Activated CD4-positive, alpha-beta T cell treated with anti-CD3 and anti-CD28 coated beads, Interleukin-2, amount 10 ng/mL, durations not matched to agents 24 days and 14 days (primary cell): ENCODE data around the gene PSMD11. TPM values are rescaled to one million over a fixed set of nuclear protein-coding genes. Genes with fewer than 3 reads are reported as not detected.
"Not testable (repeated sequence)": the region's sequence is repeated elsewhere in the genome, so short reads cannot be mapped to it uniquely, and the experiment has no call there.

Source experiments
- DNase-seq: peaks from one replicate; pipeline ENCODE4 v3.0.0; 2022
- H3K27ac Mint-ChIP-seq: one replicate; pipeline ENCODE4 v1.8.0; 2022; ENCODE audit warnings: mild to moderate bottlenecking, mixed read lengths
- H3K27me3 Mint-ChIP-seq: one replicate; pipeline ENCODE4 v1.8.0; 2022; ENCODE audit warnings: mixed read lengths
- H3K36me3 Mint-ChIP-seq: one replicate; pipeline ENCODE4 v1.8.0; 2022; ENCODE audit warnings: low read depth, mild to moderate bottlenecking, mixed read lengths
- H3K4me1 Mint-ChIP-seq: one replicate; pipeline ENCODE4 v1.8.0; 2021; ENCODE audit warnings: mixed read lengths
- H3K4me3 Mint-ChIP-seq: one replicate; pipeline ENCODE4 v1.8.0; 2022; ENCODE audit warnings: mild to moderate bottlenecking, moderate library complexity, mixed read lengths
- H3K9me3 Mint-ChIP-seq: one replicate; pipeline ENCODE4 v1.8.0; 2021; ENCODE audit warnings: mixed read lengths
- intact Hi-C: fragments of 100-400 bp; cut with micrococcal nuclease; formaldehyde crosslinking; loops from one replicate; pipeline ENCODE4 v1.15.1; 2023
- total RNA-seq: library from RNA; stranded (reverse); gene quantifications from 2 replicates; pipeline ENCODE4 v1.2.3, GENCODE V29; 2022

The PSMD11 gene
- total RNA-seq = 217 and 222 TPM in 2 replicates

- peak within 1 kb of the TSS; percentile 88 for H3K4me3 Mint-ChIP-seq
- H3K27me3 Mint-ChIP-seq = peaks cover 13% of the 10 kb centered on the region
- H3K27ac Mint-ChIP-seq = peak within 1 kb of the TSS; percentile 86
- intact Hi-C loops = loop anchor here (1.0 to 10.0 kb wide), 5 partner anchors 18 to 540 kb away; partner anchors contain the start of genes CDK5R1, UTP6 and ZNF207
- H3K36me3 Mint-ChIP-seq = peaks cover 35% of the 10 kb centered on the region
- peak; percentile 100 for DNase-seq
- no peaks in the 10 kb centered on the region for H3K9me3 Mint-ChIP-seq
- H3K4me1 Mint-ChIP-seq = peaks cover 28% of the 10 kb centered on the region
These were observed at the start of gene PSMD11 for GRCh38 chr17:32444301-32445073. TSS of gene PSMD11 (plus strand) at chr17:32444510. CDS start at chr17:32444524, 14 bp downstream.

- Mint-ChIP-seq H3K4me3 (no peak overlapping the region), H3K4me1 (no peaks in the 10 kb centered on the region), H3K9me3 (no peaks in the 10 kb centered on the region), H3K36me3 (peaks cover 9% of the 10 kb centered on the region), H3K27me3 (no peaks in the 10 kb centered on the region), H3K27ac (no peak overlapping the region)
- intact Hi-C loops = no loop called here
- DNase-seq = no peak
These were observed 48.0 kb upstream of the PSMD11 start for GRCh38 chr17:32396343-32396742.

- intact Hi-C loops = no loop called here
- no peak overlapping the region for H3K27ac Mint-ChIP-seq
These were observed 45.4 kb upstream of the PSMD11 start for GRCh38 chr17:32398946-32399345.

GRCh38 chr17:32410085-32410484 lies 34.2 kb upstream of the PSMD11 start:
- not testable (repeated sequence) for H3K27ac Mint-ChIP-seq, H3K36me3 Mint-ChIP-seq, H3K27me3 Mint-ChIP-seq

More at GRCh38 chr17:32398946-32399345, 45.4 kb upstream of the PSMD11 start:
- Mint-ChIP-seq H3K27me3 (no peaks in the 10 kb centered on the region), H3K9me3 (no peaks in the 10 kb centered on the region), H3K4me1 (peaks cover 2% of the 10 kb centered on the region), H3K36me3 (peaks cover 4% of the 10 kb centered on the region), H3K4me3 (no peak overlapping the region)
- DNase-seq = no peak

GRCh38 chr17:32426894-32427293 lies 17.4 kb upstream of the PSMD11 start:
- Mint-ChIP-seq H3K36me3 (peaks cover 3% of the 10 kb centered on the region), H3K4me3 (no peak overlapping the region), H3K9me3 (peaks cover 8% of the 10 kb centered on the region), H3K4me1 (no peaks in the 10 kb centered on the region), H3K27ac (no peak overlapping the region), H3K27me3 (peaks cover 2% of the 10 kb centered on the region)
- intact Hi-C loops = no loop called here
- DNase-seq = no peak

More at GRCh38 chr17:32410085-32410484, 34.2 kb upstream of the PSMD11 start:
- H3K9me3 Mint-ChIP-seq, H3K4me1 Mint-ChIP-seq, DNase-seq, intact Hi-C loops, H3K4me3 Mint-ChIP-seq: not testable (repeated sequence)

DNA sequence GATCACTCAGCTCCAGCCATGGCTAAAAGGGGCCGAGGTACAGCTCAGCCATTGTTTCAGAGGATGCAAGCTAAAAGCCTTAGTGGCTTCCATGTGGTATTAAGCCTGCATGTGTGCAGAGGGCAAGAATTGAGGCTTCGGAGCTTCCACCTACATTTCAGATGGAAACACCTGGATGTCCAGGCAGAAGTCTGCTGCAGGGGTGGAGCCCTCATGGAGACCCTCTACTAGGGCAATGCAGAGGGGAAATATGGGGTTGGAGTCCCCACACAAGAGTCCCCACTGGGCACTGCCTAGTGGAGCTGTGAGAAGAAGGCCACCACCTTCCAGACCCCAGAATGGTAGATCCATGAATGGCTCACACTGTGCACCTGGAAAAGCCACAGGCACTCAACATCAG lies 14.7 kb upstream of the PSMD11 start:
- peaks cover 8% of the 10 kb centered on the region for H3K9me3 Mint-ChIP-seq
- DNase-seq = no peak
- no peak overlapping the region for H3K27ac Mint-ChIP-seq
- H3K4me3 Mint-ChIP-seq = no peak overlapping the region
- H3K36me3 Mint-ChIP-seq = peaks cover 3% of the 10 kb centered on the region
- no peaks in the 10 kb centered on the region for H3K4me1 Mint-ChIP-seq
- no peaks in the 10 kb centered on the region for H3K27me3 Mint-ChIP-seq
- intact Hi-C loops = no loop called here

DNA sequence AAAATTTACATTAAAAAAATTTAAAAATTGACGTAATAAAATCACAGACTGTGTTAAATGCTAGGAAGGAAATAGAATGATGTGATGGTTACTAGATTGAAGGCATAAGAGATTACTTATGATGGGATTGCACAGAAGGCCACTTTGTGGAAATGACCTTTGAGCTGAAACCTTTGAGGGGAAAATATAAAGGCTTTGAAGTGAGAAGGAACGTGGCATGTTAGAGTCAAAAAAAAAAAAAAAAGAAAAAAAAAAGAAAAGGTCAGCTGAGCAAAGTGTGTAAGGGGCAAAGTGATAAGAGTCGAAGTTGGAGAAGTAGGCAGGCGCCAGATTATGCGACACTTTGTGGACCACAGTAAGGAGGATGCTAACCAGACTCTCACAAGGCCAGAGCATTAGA lies 3.6 kb upstream of the PSMD11 start:
- intact Hi-C loops = loop anchor here (10.0 kb wide), 1 partner anchor 536 kb away; the partner anchor contains the start of gene UTP6
- no peak for DNase-seq
- Mint-ChIP-seq H3K4me1 (peaks cover 12% of the 10 kb centered on the region), H3K27me3 (peaks cover 23% of the 10 kb centered on the region), H3K36me3 (peaks cover 7% of the 10 kb centered on the region), H3K9me3 (no peaks in the 10 kb centered on the region), H3K4me3 (no peak overlapping the region), H3K27ac (no peak overlapping the region)

GRCh38 chr17:32441886-32442285 lies 2.4 kb upstream of the PSMD11 start:
- no peak overlapping the region for H3K27ac Mint-ChIP-seq
- H3K4me3 Mint-ChIP-seq = no peak overlapping the region
- H3K4me1 Mint-ChIP-seq = peaks cover 23% of the 10 kb centered on the region
- peaks cover 18% of the 10 kb centered on the region for H3K27me3 Mint-ChIP-seq
- H3K36me3 Mint-ChIP-seq = peaks cover 16% of the 10 kb centered on the region
- intact Hi-C loops = loop anchor here (10.0 kb wide), 1 partner anchor 537 kb away; the partner anchor contains the start of gene UTP6
- DNase-seq = no peak
- no peaks in the 10 kb centered on the region for H3K9me3 Mint-ChIP-seq

DNA sequence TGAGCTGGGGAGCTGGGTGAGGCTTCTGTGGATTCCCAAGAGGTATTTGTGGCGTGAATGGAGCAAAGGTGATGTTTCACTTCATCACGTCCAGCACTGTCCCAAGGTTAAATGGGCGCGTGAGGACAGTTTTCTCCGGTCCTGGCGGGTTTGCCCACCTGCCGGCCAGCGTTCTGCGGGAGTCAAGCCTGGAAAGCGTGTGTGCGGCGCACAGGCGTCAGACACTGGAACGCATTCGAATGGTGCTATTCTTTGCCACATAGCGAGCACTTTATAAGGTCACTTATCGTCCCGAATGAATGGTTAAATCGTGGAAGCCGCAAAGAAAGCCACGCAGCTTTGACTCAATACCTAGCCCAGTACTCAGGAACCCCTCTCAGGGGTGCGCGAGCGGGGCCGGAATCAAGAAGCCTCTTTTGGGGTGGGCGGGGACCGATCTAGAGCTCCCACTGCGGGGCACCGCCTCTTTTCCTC lies 446 bp upstream of the PSMD11 start:
- peak overlapping the region; percentile 88 for H3K4me3 Mint-ChIP-seq
- H3K27me3 Mint-ChIP-seq = peaks cover 13% of the 10 kb centered on the region
- peaks cover 27% of the 10 kb centered on the region for H3K4me1 Mint-ChIP-seq
- H3K9me3 Mint-ChIP-seq = no peaks in the 10 kb centered on the region
- peaks cover 32% of the 10 kb centered on the region for H3K36me3 Mint-ChIP-seq
- intact Hi-C loops = loop anchor here (1.0 to 10.0 kb wide), 5 partner anchors 18 to 539 kb away; partner anchors contain the start of genes CDK5R1, UTP6 and ZNF207
- peak overlapping the region; percentile 86 for H3K27ac Mint-ChIP-seq
- no peak for DNase-seq

DNA sequence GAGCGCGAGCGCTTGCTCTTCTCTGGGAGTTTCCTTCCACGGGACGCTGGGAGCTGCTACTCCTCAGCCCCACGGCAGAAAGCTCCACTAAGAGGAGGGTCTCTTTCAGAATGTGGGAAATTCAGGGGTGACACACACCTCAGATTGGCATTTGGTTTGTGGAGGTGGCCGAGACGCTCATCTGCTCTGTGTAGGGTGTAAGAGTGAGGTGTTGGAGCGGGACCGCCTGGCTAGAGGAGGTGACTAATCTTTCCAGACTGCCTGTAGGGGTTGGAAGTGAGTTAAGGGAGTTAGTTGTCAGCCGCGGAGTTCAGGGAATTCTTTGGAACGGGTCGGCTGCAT lies 735 bp downstream of the PSMD11 start:
- peaks cover 13% of the 10 kb centered on the region for H3K27me3 Mint-ChIP-seq
- H3K4me1 Mint-ChIP-seq = peaks cover 33% of the 10 kb centered on the region
- H3K27ac Mint-ChIP-seq = peak overlapping the region; percentile 80
- peak overlapping the region; percentile 88 for H3K4me3 Mint-ChIP-seq
- DNase-seq = no peak
- no peaks in the 10 kb centered on the region for H3K9me3 Mint-ChIP-seq
- intact Hi-C loops = loop anchor here (2.0 to 10.0 kb wide), 2 partner anchors 42 to 540 kb away; partner anchors contain the start of genes CDK5R1 and UTP6
- H3K36me3 Mint-ChIP-seq = peaks cover 40% of the 10 kb centered on the region

- intact Hi-C loops = loop anchor here (2.0 to 10.0 kb wide), 2 partner anchors 41 to 541 kb away; partner anchors contain the start of genes CDK5R1 and UTP6
These were observed 1.2 kb downstream of the PSMD11 start for GRCh38 chr17:32445497-32445896.

GRCh38 chr17:32445971-32446370 lies 1.7 kb downstream of the PSMD11 start:
- H3K36me3 Mint-ChIP-seq = peaks cover 46% of the 10 kb centered on the region

More at GRCh38 chr17:32445497-32445896, 1.2 kb downstream of the PSMD11 start:
- H3K9me3 Mint-ChIP-seq = no peaks in the 10 kb centered on the region
- peak overlapping the region; percentile 80 for H3K27ac Mint-ChIP-seq
- H3K36me3 Mint-ChIP-seq = peaks cover 42% of the 10 kb centered on the region
- no peak for DNase-seq
- H3K4me1 Mint-ChIP-seq = peaks cover 33% of the 10 kb centered on the region
- peaks cover 13% of the 10 kb centered on the region for H3K27me3 Mint-ChIP-seq
- H3K4me3 Mint-ChIP-seq = peak overlapping the region; percentile 88

DNA sequence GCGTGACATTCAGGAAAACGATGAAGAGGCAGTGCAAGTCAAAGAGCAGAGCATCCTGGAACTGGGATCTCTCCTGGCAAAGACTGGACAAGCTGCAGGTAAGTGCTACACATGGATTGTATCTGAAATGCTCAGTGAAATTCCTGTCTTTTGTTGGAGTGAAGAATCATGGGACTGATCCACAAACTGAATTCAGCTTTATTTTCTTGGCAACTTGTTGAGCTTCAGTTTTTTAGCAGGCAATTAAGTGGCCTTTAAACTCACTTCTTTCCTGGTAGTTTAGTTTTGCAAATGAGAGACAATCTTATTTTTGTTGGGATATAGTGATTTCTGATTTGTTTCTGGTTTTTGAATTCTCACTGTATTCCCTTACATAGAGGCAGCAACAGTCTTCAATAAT lies 2.6 kb downstream of the PSMD11 start:
- Mint-ChIP-seq H3K4me1 (peaks cover 29% of the 10 kb centered on the region), H3K36me3 (peaks cover 54% of the 10 kb centered on the region), H3K27me3 (peaks cover 10% of the 10 kb centered on the region), H3K4me3 (peak overlapping the region; percentile 88), H3K9me3 (no peaks in the 10 kb centered on the region), H3K27ac (no peak overlapping the region)
- no peak for DNase-seq
- intact Hi-C loops = loop anchor here (10.0 kb wide), 1 partner anchor 542 kb away; the partner anchor contains the start of gene UTP6

More at GRCh38 chr17:32445971-32446370, 1.7 kb downstream of the PSMD11 start:
- peaks cover 13% of the 10 kb centered on the region for H3K27me3 Mint-ChIP-seq
- no peaks in the 10 kb centered on the region for H3K9me3 Mint-ChIP-seq
- H3K4me1 Mint-ChIP-seq = peaks cover 33% of the 10 kb centered on the region
- no peak for DNase-seq
- H3K27ac Mint-ChIP-seq = no peak overlapping the region
- intact Hi-C loops = loop anchor here (2.0 to 10.0 kb wide), 2 partner anchors 41 to 541 kb away; partner anchors contain the start of genes CDK5R1 and UTP6
- H3K4me3 Mint-ChIP-seq = peak overlapping the region; percentile 88

DNA sequence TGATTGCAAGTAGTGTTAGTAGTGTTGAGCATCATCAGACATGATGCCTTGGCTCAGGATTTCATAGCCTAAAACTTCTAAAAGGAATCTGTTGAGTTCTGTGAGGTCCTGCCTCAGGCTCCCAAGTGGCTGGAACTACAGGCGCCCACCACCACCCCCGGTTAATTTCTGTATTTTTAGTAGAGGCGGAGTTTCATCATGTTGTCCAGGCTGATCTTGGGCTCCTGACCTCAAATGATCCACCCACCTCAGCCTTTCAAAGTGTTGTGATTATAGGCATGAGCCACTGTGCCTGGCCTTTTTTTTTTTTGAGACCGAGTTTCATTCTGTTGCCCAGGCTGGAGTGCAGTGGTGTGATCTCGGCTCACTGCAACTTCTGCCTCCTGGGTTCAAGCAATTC lies 5.7 kb downstream of the PSMD11 start:
- Mint-ChIP-seq H3K36me3 (peaks cover 83% of the 10 kb centered on the region), H3K27ac (peak overlapping the region; percentile 6), H3K4me3 (no peak overlapping the region), H3K9me3 (no peaks in the 10 kb centered on the region), H3K4me1 (peaks cover 31% of the 10 kb centered on the region), H3K27me3 (no peaks in the 10 kb centered on the region)
- no peak for DNase-seq
- intact Hi-C loops = loop anchor here (10.0 kb wide), 1 partner anchor 545 kb away; the partner anchor contains the start of gene UTP6
